Hematopoietic multipotent progenitor cell treated with erythropoietin and hydrocortisone succinate and interleukin-3 and kit ligand, for 6 days (in vitro differentiated cells): ENCODE results near the gene TMED4.
"Not testable (repeated sequence)": the region's sequence is repeated elsewhere in the genome, so short reads cannot be mapped to it uniquely, and the experiment has no call there.

Source experiments
- DNase-seq: peaks from one replicate; pipeline ENCODE4 v3.0.0-alpha.2; 2015

TMED4 gene

GRCh38 chr7:44568771-44569560, 13.1 kb downstream of the TMED4 start:
- DNase-seq = no peak

DNA sequence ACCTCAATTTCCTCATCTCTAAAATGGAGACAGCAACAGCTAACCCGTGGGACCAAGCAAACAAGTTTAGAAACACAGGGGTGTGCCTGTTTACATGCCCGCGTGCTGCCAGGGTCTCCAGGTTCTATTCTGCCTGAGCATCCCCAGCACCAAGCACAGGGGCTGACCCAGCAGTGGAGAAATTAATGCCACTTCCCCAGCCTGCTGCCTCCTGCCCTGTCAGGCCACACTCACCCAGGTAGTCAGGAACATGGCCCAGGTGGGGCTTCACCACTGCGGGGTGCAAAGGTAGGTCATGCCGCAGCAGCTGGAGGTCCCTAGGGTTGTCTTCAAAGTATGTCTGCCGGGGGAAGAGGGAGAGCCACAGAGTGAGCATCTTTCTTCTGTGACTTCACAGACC, 14.1 kb downstream of the TMED4 start:
- DNase-seq = no peak

- DNase-seq = no peak
Observed at GRCh38 chr7:44566680-44567079, 15.4 kb downstream of the TMED4 start.

GRCh38 chr7:44565795-44566559, 16.1 kb downstream of the TMED4 start:
- DNase-seq = peak; percentile 82

- DNase-seq = peak; percentile 81
Observed at GRCh38 chr7:44565097-44565794, 16.8 kb downstream of the TMED4 start.

GRCh38 chr7:44564606-44565005, 17.4 kb downstream of the TMED4 start:
- DNase-seq = peak; percentile 33

DNA sequence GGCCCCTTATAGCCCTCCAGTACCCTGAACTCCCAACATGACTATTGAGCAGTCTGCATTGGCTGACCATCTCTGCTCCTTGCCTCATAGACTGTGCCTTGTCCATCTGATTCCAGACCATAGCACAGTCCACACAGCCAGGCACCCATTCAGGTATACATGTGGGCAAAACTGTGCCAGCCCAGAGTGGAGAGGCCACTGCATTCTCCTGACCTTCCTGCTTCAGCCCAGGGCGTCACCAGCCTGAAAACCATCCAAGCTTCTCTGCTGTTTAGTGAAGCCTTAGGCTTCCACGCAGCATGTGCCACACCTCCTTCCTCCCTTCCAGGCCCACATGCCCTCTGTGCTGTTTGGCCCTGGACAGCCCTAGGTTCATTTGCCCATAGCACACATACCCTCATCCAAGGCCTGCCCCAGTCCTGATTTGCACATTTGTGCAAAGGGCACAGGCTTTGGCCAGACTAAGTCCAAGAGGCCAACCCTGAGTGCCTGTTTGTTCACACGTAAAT, 18.8 kb downstream of the TMED4 start:
- no peak for DNase-seq

GRCh38 chr7:44562622-44562962, 19.4 kb downstream of the TMED4 start:
- not testable (repeated sequence) for DNase-seq

GRCh38 chr7:44561962-44562621, 19.9 kb downstream of the TMED4 start:
- peak; percentile 50 for DNase-seq

DNA sequence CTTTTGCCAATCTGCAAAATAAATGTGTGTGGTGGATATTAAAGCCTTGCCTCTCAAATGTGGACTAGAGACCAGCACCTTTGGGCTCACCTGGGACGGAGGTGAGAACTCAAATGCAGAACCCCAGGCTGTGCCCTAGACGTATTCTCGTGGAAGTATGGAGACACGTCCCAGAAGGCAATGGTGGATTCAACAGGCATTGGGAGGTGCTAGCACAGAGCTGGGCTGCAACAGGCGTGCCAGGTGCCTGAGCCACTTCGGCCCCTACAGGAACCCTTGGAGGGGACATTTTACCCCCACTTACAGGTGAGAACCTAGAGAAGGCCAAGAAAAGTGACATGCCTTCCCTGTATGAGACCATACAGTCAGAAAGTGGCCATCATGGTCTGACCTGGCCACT, 20.6 kb downstream of the TMED4 start:
- DNase-seq = no peak

GRCh38 chr7:44559485-44559884, 22.5 kb downstream of the TMED4 start:
- DNase-seq = no peak

GRCh38 chr7:44557485-44557884, 24.5 kb downstream of the TMED4 start:
- no peak for DNase-seq

DNA sequence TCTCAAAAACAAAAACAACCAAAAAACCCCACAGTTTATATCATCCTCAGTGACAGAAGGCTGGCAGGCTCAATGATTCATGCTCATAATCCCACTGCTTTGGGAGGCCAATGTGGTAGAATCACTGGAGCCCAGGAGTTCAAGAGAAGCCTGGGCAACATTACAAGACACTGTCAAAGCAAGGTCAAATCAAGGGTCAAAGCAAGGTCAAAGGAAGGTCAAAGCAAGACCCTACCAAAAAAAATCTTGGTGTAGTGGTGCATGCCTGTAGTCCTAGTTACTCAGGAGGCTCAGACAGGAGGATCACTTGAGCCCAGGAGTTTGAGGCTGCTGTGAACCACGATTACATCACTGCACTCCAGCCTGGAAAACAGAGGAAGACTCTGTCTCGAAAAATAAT, 26.7 kb downstream of the TMED4 start:
- DNase-seq = no peak

- not testable (repeated sequence) for DNase-seq
Observed at GRCh38 chr7:44552473-44553005, 29.5 kb downstream of the TMED4 start.

GRCh38 chr7:44549457-44549856, 32.6 kb downstream of the TMED4 start:
- no peak for DNase-seq

DNA sequence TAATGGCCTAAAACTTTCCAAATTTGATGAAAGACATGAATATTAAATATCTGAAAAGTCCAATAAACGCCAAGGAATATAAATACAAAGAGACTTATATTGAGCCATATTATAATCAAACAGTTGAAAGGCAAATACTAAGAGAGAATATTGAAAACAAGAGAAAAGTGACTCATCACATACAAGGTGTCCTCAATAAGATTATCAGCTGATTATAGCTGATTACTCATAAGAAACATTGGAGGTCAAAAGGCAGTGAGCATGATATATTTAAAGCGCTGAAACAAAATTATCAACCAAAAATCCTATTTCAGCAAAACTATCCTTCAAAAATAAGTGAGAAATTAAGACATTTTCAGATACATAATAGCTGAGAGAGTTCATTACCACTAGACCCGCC, 33.1 kb downstream of the TMED4 start:
- no peak for DNase-seq

DNA sequence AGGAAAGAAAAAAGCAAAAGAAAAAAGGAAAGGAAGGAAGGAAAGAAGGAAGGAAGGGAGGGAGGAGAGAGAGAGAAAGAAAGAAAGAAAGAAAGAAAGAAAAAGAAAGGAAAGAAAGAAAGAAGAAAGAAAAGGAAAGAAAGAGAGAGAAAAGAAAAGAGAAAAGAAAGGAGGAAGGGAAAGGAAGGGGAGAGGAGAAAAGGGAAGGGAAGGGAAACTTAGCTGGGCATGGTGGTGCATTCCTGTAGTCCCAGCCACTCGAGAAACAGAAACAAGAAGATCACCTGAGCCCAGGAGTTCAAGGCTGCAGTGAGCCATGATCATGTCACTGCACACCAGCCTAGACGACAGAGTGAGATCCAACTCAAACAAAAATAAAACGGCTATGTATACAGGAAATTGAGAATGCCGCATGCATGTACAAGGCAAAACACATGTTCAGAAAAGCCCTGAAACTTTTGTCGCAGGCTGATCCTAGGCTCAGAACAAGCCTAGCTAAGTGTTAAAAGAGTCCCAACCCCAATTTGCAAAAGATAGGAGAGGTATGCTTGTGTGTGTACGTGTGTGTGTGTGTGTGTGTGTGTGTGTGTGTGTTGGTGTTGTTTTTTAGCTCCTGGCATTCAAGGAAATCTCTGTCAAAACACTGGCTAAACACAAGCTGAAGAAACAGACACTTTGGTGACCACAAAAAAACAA, 34.3 kb downstream of the TMED4 start:
- DNase-seq = no peak

DNA sequence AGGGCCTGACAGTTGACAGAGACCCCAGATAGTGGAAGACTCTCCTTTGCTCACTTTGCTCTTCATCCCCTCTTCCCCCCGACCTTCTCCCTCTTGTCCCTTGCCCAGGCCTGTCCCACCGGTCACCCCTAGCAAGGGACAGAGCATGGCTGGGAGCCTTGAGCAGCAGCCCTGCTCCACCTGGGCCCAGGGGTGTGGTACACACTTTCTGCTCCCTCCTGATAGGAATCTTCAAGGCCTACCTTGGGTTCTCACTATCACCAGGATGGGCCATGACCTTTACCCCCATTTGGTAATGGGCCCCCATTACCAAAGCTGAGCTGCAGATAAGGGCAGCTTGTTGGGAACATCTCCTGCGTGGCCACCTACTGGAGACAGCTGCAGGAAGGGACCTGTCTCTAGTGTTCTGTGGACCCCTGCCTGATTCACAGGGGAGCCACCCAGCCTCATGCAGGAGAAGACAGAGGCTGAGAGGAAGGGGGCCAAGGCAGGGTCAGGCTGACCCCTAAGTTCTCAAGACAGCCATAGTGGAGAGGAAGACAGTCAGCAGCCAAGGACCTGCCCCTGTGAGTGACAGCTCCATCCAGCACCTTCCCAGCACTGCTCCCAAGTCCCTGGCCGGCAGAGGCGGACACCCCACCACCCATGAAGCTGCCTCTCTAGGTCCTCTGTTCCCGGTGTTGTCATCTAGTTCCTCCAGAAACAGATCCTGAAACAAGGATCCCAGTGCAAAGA, 40.0 kb downstream of the TMED4 start:
- DNase-seq = peak; percentile 49

- peak; percentile 80 for DNase-seq
Observed at GRCh38 chr7:44541028-44541869, 40.8 kb downstream of the TMED4 start, which contains the start of gene NPC1L1. NPC1L1 (minus strand) TSS chr7:44541330; CDS start chr7:44541259, 71 bp downstream.

DNA sequence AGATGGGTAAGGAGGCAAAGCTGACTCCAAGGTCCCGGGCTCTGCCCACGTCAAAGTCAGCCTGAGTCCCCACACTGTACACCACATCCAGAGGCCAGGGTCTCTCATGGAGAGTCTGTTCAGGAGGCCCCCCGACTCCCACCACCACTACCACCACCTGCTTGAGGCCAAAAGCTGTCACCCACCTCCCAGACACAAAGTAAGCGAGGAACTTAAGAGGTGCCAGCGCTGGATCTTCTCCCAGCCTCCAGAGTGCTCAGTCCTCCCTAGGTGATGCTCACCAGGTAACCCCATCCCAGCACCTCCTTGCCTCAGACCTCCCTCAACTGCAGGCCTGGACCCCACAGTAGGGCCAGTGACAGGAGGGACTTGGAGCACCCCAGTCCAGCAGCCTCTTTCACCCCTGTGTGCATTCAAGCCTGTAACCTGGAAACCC, 41.4 kb downstream of the TMED4 start:
- no peak for DNase-seq
